GM12801 (cell line): ENCODE data around the gene TASOR2.

Experiments
- TF ChIP-seq, protein P1 (sequence below): IDR thresholded peaks from one replicate; pipeline ENCODE4 v1.5.1; 2011; ENCODE audit warnings: control low read depth; ENCODE audit not compliant: insufficient read length; ENCODE audit errors: extremely low read depth

Gene TASOR2, protein sequence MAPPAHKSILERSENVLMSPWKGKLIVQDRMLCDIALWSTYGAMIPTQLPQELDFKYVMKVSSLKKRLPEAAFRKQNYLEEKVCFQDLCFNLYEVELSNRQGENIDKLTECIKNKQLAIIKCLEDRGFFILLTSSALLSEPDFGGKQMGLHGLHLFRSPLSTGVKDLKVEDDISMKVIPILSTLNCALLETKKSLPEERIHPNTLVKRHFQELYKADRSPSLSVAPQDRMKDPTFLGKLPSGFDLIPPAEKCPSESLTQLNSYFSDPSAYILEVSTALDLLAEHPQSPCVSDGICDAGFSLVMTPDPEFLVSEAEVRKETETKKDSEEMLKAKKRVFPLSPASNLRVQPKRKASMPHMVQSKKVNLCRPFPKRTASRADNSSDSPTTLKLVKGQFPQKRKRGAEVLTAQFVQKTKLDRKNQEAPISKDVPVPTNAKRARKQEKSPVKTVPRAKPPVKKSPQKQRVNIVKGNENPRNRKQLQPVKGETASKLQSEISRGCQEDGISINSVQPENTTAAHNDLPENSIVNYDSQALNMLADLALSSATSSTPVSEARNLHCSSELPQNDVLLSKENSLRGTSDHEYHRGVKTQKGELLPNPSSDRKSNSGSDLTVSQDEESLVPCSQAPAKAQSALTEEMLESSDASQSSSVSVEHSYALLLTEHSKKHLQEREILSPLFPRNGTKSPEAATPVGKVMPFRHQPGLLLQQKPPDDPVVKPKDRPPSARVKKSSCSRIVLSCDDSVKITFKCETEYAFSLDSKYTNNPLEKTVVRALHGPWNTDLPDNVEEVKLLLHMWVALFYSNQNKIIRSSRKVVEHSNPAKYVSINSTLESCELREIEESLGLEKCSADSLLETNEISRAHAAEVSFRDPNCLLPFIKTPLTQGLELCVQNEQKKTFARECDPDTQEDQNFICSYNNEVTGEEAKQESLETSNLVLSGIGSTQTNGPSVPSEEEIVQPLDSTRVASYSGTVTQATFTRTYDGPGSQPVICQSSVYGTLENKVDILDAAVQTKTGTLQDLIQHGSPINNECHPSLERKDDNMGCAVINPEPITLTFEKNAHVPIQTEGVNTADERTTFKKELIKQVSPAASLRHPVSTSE (N-terminal part only)

DNA sequence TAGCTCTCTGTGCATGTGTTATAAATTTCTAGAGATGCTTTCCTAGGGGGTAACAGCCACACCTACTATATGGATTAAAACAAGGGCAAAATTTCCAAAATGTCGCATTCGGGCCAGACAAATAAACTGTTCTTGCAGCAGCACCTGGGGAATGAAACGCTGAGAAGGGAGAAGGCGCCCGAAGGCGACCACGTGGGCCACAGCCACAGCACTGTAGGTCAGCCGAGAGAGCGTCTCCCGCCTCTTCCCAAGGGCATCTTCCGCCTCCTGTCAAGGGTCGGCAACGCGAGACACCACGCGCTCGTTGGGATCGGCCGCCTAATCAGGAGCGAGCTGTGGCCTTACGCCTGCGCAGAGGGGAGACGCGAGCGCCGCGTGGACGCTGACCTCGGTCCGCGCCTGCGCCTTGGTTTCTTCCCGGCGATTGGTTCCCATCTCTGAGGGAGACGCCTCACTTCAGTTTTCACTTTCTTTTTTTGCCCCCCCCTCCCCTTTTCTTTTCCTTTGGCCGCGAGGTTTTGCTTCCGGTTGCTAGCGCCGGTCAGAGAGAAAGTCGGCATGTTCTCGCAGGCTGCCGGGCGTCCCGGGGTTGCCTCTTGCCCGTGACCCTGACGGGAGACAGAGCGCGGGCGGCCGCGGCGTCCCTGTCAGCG, at the start of gene TASOR2:
Gene TASOR2 (plus strand): TSS at position 521 of the 653 bp plus-strand sequence. CDS start 35,805 bp downstream, outside the sequence.
- TF ChIP-seq, protein P1, sequence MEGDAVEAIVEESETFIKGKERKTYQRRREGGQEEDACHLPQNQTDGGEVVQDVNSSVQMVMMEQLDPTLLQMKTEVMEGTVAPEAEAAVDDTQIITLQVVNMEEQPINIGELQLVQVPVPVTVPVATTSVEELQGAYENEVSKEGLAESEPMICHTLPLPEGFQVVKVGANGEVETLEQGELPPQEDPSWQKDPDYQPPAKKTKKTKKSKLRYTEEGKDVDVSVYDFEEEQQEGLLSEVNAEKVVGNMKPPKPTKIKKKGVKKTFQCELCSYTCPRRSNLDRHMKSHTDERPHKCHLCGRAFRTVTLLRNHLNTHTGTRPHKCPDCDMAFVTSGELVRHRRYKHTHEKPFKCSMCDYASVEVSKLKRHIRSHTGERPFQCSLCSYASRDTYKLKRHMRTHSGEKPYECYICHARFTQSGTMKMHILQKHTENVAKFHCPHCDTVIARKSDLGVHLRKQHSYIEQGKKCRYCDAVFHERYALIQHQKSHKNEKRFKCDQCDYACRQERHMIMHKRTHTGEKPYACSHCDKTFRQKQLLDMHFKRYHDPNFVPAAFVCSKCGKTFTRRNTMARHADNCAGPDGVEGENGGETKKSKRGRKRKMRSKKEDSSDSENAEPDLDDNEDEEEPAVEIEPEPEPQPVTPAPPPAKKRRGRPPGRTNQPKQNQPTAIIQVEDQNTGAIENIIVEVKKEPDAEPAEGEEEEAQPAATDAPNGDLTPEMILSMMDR, result no peak

DNA sequence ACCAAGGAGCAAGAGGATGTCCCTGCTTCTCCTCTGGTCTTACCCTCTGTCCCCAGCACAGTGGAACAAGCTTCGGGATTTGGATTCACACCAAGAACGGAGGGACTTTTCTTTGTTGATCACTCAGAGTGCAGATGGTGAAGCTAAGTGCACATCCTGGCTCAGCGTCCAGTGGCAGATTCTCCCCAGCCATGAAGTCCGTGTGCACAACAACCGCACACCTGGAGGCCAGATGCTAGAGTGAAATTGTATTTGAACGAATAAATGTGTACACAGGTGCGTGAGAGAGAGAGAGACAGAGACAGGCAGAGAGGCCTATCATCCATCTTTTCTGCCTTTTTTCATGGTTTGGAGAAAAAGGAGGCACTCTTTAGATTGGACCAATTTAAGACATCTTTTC, 49.7 kb upstream of the TASOR2 start:
- TF ChIP-seq, protein P1, result no peak

DNA sequence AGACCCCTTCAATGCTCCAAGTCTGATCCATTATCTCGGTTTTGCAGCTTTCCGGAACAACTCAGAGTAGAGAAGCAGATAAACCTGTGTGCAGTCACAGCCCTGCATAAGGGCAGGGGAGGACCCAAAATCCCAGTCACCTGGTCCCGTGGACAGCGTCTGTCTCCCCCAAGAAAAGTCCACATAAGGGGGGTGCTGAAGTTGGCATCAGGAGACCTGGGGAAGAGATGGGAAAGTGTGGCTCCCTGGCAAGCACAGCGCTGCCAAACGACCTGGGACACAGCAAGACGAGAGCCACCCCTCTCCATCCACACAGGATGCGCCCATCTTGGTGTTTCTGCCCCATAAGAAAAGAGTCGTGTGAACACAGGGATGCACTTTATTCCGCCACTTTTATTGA, 46.1 kb upstream of the TASOR2 start:
- TF ChIP-seq, protein P1, result no peak

DNA sequence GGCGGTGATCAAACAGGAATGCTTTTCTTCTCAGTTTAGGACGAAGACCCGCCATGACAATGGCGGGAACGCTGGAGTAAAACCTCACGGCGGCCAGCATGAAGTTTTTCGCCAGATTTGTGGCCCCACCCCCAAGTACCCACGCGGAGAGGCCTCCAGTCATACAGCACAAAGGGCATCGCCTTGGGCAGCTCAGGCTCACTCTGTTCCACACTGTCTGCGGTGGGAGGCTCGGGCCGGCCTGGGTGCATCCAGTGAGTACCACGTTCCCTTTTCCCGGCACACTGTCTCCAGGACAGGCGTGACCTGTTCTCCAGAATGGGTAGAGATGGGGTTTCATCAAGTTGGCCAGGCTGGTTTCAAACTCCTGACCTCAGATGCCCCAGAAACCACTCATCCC, 45.6 kb upstream of the TASOR2 start:
- TF ChIP-seq, protein P1, result no peak

DNA sequence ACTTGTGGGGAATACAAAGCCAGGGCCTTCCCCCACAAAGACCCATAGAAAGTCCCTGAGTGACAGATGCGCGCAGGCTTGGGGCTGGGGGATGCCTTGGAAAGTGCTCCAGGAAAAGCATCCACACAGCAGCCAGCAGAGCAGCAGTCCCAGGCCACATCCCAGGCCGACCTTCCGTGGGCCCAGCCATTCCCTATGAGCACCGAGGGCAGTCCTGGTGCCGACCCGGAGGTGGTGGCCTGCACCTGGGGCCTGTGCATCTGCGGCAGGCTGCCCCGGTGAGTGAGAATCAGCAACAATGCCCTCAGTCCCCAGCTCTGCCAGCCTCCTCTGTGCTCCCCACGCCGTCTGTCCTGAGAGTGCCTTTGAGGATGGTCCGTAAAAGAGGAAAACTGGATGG, 44.6 kb upstream of the TASOR2 start:
- TF ChIP-seq, protein P1, result no peak

DNA sequence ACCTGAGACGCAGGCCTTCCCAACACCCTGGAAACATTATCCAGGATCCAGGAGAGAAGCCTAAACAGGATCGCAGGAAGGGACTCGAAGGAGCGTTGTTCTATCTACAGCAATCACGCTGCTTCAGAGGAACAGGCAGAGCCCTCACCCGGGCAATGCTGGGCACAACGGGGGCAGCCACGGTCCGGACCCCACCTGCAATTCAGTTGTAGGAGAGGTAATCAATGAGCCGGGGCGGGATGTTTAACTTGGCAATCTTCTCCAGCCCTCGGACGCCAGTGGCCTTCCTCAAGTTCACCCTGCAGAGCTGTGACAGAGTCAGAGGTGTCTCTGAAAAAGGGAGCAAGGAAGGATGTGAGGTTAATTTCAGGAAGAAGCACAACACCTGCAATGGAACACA, 44.1 kb upstream of the TASOR2 start:
- TF ChIP-seq, protein P1, result no peak

DNA sequence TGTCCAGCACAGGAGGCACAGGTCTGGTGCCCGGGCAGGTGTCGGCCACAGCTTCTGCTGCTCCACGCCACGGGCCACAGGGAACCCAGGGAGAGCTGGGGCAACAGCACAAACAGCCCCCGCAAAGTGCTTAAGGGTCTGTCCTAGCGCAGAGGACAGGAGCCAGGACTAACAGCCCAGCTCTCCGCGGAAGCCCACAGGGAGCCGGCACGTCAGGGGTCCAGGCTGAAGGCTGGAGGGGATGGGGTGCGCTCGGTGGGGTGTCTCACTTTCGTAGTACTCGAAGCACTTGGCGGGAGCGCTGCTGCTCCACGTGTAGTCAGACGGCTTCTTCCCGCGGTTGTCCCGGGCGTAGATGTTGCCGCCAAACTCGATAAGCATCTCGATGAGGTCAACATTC, 43.1 kb upstream of the TASOR2 start:
- TF ChIP-seq, protein P1, result no peak
